Stimulated activated CD8-positive, alpha-beta memory T cell treated with anti-CD3 and anti-CD28 coated beads, Interleukin-15, amount 100 ng/mL, for 24 hours (primary cell): Measurements from ENCODE around the gene BOLL.
"Not testable (repeated sequence)": the region's sequence is repeated elsewhere in the genome, so short reads cannot be mapped to it uniquely, and the experiment has no call there.

Source experiments
- DNase-seq: peaks from one replicate; pipeline ENCODE4 v3.0.0-alpha.2; 2020; ENCODE audit warnings: low read depth

BOLL gene

DNA sequence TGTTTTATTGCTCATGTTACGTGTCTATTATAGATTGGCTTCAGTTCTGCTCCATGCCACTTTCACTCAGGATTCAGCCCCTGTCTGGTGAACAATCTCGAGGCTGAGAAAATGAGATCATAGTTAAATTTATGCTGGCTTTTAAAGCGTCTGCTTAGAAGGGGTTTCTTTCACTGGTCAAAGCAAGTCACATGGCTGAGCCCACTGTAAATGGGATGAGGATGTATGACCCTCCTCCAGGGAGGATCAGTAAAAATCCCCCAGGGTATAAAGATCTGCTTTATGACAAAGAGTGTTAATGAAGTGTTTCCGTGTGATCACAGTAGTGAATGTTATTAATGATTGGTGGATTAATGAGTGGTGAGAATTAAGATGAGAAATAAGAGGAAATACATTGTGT is 13.1 kb upstream of the BOLL start:
- no peak for DNase-seq

DNA sequence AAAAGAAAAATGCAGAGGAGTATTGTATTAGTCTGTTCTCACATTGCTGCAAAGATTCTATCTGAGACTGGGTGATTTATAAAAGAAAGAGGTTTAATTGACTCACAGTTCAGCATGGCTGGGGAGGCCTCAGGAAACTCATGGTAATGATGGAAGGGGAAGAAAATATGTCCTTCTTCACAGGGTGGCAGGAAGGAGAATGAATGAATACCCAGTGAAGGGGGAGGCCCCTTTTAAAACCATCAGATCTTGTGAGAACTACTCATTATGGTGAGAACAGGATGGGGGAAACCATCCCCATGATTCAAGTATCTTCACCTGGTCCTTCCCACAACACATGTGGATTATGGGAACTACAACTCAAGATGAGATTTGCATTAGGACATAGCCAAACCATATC is 10.2 kb upstream of the BOLL start:
- DNase-seq, result no peak

DNA sequence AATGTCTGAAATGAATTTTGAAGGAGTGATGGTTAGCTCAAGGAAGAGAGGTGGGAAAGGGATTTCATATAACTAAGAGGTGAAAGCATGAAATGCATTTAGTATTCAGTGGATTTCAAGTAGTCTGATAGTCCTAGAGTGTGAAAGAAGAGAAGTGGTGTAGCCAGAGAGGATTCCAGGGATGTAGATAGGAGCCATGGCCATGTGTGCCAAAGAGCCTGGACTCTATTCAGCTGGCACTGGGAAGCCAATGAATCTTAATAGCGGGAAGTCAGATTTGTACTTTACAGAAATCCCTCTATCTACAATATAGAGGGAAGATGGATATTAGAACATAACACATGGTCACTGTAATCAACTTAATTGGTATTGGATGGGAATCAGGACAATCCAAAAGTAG is 8.3 kb upstream of the BOLL start:
- no peak for DNase-seq

DNA sequence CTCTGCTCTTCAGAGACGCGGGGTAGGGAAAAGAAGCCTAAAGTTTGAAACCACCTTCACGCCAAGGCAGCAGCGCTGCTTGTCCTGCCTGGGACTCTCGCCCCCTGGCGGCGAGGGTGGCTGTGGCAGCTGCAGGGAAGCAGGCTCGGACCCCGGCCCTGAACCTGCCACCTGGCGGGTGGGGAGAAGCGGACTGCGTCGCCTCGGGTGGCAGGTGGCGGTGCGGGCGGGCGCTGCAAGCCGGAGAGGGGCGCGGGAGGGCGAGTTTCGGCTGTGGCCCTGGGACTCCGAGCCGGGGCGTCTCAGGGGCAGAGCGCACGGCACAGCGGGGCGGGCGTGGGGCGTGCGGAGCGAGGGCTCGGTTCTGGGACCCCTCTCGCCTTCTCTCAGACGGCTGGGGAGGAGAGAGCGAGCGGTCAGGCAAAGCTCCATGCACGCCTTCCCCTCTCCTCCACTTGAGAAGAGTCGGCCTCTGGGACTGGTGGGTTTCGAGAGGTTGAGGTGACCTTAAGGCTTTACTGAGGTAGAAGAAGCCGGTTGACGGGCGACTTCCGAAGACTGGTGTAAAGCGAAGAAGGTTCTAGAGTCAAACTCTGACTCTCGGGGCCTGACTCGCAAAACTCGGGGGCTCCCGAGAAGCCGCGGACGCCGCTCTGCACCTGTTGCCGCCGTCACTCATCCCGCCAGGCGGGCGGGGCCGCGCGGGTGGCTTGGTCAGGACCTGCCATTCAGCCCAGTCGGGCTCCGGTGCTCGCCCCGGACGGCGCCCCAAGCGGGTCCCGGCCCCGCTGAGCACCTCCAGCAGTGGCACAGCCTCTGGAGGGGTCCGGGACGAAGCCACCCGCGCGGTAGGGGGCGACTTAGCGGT is 1.1 kb upstream of the BOLL start:
- peak; percentile 23 for DNase-seq

DNA sequence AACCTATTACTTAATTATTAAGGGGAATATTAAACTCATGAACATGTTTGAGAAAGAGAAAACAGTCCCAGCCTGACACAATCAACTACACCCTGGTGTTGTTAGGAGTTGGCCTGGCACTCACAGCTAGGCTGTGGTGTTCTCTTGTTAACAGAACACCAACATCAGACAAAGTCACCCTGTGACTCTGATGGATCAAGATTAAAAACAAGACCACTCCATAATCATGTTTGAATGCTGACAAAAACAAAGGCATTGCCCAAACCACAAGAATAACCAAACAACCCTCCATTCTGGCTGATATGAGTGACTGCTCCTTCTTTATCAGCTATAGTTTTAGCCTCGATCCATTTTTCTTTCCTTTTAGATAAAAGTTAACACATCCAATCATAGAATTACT is 3.0 kb downstream of the BOLL start:
- no peak for DNase-seq

DNA sequence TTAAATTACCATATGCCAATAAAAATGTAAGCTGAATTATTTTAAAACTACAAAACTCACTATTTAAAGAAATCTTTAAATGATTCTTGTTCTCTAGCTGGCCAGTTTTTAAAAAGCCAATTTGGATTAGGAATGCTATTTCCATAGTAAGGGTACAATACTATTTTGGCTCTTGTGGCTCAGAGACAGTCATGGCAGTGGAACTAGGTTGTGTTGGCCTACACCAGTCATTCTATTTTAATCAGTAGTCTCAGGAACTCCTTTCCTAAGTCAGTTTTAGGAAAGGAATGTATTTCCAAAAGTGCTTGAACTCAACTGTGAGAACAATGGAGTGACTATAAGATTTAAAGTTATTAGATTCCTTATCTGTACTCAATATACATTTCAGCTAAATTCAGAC is 5.9 kb downstream of the BOLL start:
- no peak for DNase-seq

DNA sequence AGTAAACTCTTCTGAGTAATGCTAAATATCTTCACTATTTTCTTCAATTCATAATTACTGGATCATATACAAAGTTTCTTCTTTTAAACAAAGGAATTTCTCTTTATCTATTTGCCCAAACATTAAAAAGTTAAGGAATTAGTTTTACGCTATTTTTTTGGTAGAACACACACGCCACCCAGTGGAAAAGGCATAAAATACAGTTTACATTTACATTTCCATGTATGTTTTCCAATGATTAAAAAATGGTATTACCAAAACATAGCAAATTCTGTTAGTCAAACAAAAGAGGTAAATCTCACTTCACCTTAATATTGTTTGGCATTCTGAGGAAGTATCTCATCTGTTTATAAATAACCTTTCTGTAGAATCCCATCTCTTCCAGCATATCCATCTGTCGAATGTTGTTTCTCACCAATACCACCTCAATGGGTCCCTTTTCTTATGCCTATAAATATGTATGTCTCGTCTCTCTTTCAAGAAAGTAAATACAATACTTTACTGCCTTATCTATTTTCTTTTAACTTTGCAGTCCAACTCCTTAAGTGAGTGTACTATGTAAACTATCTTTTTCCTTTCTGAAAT is 7.2 kb downstream of the BOLL start:
- no peak for DNase-seq

DNA sequence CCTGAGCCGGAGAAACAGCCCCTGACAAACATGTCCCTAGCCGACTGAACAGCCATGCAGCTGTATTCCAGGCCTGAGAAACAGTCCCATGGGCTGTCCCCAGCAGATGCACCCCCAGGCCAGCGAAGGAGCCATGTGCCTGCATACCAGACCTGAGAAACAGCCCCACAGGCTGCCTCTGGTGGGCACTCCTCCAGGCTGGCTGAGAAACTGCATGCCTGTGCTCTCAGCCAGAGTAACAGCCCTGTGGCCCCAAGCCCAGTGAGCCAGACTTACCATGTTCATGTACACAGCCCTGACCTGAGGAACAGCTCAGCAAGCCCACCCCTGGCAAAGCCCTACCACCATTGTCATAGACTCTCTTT is 24.8 kb downstream of the BOLL start:
- DNase-seq, result no peak

DNA sequence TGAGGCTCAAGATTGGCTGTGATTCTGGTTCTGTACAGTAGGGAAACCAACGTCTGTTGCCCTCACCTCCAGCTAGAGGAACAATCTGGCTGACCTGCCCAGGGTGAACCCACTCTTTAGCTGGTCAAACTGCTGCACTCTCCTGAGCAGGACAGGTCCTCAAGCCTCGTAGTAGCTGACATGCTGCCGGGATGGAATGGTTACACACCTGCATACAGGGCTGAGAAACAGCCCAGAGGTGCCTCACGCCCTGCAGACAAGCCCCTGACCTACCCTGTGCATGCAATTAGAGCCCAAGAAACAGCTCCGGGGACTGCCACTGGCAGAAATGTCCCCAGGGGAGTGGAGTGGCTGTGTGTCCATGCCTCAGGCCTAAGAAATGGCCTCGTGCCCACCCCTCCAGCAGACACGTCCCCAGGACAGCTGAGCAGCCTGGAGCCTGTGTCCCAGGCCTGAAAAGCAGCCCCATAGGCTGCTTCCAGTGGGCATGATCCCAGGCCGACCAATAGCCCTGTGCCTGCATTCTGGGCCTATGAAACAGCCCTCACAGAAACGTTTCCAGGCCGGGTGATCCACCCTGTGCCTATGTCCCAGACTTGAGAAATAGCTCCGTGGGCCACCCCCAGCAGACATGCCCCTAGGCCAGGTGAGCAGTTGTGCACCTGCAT is 25.4 kb downstream of the BOLL start:
- DNase-seq, result no peak

DNA sequence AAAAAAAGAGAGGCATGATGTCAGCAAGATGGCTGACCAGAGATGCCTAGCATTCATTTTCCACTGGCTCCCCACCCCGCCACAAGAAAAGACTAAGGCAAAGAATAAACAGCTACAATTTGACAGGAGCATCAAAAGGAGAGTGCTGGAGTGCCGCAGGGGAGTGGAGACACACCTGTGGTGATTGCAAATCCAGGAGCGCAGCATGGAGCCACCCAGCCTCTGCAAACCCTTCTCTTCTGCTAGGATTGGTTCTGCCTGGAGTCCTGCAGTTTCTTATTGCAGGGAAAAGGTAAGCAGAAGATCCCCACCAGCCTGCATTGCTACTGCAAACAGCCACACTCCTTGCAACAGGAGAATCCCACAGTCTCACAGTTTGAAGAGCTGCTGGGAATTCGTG is 26.1 kb downstream of the BOLL start:
- DNase-seq, result no peak

DNA sequence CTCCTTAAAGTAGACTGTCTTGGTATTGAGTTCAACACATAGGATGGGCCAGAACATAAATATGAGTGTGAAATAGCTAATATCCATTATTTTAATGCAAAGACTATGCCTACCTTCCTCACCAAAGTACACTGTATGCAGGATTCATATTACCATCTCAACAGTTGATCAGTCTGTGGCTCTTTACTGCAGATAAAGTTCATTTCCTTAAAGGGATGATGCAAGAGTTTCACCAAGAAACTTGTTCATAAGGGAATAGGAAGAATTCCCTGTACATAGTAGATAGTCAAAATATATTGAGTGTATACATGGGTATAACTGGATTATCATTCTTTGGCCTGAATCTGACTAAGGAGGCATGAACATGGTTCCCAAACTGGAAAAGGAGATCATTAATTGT is 44.9 kb downstream of the BOLL start:
- DNase-seq, result no peak

DNA sequence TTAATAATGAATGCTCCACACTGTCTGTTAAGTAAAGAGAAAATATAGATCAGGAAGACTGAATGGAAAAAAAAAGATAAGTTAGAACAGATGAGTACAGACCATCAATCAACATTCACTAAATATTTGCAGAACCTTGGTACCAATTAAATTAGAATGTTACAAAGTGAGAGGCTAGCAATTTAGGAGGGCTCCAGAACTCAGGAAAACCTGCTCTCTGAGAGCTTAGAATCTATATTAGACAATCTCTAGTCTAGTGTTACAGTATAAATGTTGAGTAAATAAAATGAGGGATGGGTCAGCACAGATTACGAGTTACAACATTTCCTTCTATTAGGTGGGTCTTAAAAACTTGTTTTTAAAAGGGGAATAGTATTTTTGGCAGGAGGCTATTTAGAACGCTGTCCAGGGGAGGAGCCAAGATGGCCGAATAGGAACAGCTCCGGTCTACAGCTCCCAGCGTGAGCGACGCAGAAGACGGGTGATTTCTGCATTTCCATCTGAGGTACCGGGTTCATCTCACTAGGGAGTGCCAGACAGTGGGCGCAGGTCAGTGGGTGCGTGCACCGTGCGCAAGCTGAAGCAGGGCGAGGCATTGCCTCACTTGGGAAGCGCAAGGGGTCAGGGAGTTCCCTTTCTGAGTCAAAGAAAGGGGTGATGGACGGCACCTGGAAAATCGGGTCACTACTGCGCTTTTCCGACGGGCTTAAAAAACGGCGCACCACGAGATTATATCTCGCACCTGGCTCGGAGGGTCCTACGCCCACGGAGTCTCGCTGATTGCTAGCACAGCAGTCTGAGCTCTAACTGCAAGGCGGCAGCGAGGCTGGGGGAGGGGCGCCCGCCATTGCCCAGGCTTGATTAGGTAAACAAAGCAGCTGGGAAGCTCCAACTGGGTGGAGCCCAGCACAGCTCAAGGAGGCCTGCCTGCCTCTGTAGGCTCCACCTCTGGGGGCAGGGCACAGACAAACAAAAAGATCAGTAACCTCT is 56.3 kb downstream of the BOLL start:
- DNase-seq, result not testable (repeated sequence)

DNA sequence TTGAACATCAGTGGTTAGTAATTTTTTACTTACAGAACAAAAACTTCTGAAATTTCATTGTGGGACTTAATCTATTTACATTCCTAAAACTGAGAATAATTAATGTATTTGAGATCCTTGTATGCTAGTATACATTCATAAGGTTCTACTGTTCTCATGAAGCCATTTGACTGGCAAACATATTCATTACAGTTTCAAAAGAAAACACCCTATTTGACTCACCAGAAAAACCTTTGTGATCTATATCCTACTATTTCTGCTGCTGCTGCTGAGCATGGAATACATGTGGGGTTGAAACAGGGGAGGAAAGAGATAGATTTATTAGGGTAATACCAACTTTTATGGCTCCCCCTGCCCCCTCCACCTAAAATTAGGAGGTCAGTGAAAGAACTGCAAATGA is 58.1 kb downstream of the BOLL start:
- no peak for DNase-seq

DNA sequence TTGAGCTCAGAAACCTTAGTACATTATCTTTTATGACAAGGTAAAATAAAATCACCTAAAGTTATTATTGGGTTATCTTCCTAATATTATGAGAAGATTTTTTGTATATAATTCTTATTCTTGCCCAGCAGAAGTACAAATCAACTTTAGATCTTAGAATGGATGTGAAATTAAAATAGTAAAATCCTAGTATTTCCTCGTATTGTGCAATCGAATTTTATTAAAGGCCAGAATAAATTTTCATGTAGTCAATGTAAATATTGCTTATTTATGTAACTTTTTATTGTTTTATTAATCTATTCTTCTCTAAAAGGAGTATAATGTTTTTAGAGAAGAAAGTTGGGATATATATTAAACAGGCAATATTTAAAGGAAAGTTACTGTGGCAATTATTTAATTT is 67.3 kb downstream of the BOLL start:
- DNase-seq, result no peak

DNA sequence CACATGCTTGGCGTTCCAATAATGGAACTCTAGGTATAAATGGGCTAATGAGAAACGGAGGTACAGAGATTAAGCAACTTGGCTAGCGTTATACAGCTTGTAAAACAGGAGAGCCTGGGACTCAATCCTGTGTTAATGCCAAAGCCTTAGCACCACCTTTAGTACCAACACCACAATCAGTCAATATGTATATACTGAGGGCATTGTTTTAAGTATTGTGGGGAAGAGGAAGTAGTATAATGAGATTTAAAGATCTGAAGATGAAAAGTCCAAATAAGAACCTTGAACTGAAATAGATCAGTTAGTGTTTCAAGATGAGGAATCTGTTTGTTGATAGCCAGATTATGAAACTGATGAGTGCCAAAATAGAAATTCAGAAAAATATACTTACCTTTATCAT is 71.8 kb downstream of the BOLL start:
- no peak for DNase-seq

DNA sequence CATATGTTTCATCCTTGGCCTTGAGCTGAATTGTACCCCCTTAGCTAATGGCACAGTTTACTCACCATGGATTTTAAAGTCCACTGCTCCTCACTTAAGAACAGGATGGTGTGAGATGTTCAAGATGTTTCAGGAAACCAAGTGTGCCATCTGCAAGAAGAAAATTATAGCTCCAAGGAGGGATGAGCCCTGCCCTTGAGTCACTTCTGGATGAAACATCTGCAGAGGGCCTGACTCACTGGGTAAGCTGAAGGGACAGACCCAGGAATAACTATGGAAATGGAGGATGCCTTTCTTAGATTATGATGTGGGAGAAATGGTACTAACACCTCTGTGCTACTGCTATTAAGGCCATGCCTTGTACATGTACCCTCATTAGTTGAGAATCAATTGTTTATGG is 73.5 kb downstream of the BOLL start:
- DNase-seq, result no peak

DNA sequence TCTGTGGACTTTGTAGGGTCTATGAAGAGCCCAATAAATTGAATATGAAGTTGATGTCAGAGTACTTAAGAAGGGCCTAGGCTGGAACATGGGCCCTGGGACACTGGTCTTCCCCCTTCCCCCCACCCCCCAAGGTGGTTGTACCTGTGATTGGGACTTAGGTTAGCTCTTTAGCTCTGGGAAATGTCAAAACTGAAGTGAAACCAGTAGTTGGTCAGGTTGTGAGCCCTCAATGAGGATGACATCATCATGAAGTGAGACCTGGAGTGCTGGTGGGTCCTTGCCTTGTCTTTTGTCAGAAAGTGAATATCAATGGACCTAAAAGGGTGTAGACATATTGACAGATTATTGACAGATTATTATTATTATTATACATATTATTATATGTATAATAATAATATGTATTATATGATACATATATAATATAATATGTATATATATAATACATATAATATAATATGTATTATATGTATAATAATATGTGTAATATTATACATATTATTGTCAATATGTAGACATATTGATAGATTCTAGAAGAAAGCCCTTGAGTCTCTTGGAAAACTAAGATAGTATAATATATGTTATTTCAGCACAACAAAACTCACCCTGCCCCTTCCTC is 74.6 kb downstream of the BOLL start:
- DNase-seq, result no peak

DNA sequence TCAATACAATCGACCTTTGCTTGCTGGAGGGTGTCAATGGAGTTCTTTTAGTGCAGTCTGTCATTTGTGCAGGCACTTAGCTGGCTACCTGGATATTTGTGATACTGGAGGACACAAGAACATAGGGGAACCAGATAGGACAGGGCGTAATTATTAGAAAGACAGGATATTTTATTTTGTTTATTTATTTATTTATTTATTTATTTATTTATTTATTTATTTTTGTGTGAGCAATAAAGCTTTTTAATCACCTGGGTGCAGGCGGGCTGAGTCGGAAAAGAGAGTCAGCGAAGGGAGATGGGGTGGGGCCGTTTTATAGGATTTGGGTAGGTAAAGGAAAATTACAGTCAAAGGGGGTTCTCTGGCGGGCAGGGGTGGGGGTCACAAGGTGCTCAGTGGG is 76.0 kb downstream of the BOLL start:
- not testable (repeated sequence) for DNase-seq

DNA sequence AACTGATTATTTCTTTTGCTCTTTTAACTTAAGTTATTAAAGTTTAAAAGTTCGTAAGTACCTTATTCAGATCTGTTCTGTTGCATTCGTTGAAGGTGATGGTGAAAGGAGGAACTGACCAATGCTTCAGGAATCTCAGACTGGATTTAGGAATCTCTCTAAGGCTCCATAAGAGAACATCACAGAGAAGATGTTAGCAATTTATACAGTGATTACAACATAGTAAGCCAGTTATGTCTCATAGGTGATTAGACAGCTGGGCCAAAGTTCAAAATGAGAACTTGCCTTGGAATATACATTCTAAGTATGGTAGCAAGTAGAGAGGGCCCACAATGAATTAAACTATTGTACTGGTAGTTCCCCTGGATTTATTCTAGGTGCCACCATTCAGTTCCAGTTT is 76.8 kb downstream of the BOLL start:
- DNase-seq, result no peak

DNA sequence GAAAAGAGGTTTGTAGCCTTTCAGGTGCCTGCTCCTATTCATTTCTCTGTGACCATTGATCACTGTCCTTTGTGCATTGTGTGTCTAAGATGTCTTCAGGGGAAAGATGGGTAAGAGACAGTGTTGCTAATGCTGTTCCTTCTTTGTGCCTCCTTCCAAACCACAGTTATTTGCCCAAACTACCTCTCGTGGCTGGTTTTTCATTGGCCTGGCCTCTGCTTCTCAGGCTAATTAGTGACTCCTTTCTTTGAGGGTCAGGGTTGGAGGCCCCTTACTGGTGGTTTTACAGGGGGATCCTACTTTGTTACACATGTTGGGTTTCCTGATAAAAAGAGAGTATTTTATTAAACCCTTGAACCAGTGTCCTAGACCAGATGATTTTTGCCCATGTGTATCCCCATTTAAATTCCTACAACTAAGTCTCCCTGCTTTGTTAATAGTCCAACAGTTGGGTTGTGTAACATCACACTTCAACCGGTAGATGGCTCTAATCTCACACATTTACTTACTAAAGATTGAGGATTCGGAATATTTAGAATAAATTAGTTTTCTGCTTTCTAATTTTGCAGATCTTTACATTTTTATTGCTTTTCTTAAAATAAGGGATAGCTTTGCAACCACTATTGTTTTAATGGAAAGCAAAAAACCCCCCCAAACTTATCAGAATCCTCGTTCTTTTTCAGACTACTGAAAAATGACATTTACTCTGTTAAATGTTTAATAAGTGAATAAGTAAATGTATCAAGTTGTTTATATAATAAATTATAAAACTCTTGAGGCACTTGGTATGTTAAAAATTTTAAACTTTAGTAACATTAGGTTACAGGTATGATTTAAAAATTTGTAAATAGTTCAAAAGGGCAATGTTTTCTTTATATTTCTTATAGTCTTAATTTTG is 77.6 kb downstream of the BOLL start:
- no peak for DNase-seq

DNA sequence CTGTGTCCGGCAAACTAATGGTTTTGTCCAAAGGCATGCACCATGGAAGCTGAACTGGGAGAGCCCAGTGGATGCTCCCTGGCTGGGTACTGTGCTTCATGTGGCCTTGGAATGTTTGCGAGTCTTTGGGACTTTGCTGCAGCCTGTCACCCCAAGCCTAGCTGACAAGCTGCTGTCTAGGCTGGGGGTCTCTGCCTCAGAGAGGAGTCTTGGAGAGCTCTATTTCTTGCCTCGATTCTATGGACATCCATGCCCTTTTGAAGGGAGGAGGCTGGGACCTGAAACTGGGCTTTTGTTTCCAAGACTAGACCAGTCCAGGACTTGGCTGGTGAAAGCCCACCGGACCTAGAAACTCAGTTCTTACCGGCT is 78.3 kb downstream of the BOLL start:
- no peak for DNase-seq
